GM12878 (cell line): ENCODE measurements around the gene HNRNPF. TPM values are rescaled to one million over a fixed set of nuclear protein-coding genes. Genes with fewer than 3 reads are reported as not detected.

Experiments
- ATAC-seq: fragments of 200-7000 bp; cut with Tn5 transposase; 3 replicates; pipeline ENCODE4 v1.9.1; 2020; ENCODE audit warnings: mild to moderate bottlenecking, moderate library complexity
- BruUV-seq: library from RNA; stranded (reverse); fragments of 400-500 nt; replicated peaks from 2 replicates; lab custom pipeline; 2021; lab: Mats Ljungman, UMichigan
- CTCF ChIA-PET: fragments of 300-600 bp; sonication (Branson Sonifier 250); formaldehyde crosslinking; extraction: SDS; loops from one replicate; lab custom pipeline; 2021; ENCODE audit warnings: inconsistent platforms; lab: Yijun Ruan, JAX
- POLR2A ChIA-PET: fragments of 350-600 bp; formaldehyde crosslinking; extraction: SDS; loops from one replicate; lab custom pipeline; 2021; ENCODE audit warnings: inconsistent platforms; lab: Charles Lee
- RAD21 ChIA-PET: fragments of 300-600 bp; sonication (Branson Sonifier 250); formaldehyde crosslinking; loops from one replicate; lab custom pipeline; 2023; ENCODE audit warnings: antibody characterized with exemption; ENCODE audit not compliant: unreplicated experiment; lab: Charles Lee
- SMC1A ChIA-PET: fragments of 300-600 bp; sonication (Branson Sonifier 250); formaldehyde crosslinking; loops from one replicate; lab custom pipeline; 2023; ENCODE audit not compliant: unreplicated experiment, uncharacterized antibody; lab: Charles Lee
- DNase-seq: peaks from one replicate; pipeline ENCODE4 v3.0.0-alpha.2; 2011; ENCODE audit warnings: low read depth, low spot score
- FAIRE-seq: peaks from 3 replicates; lab custom pipeline; 2011; peaks lifted over from hg19 to GRCh38; lab: Jason Lieb, UNC
- H2AFZ ChIP-seq: 2 replicates; pipeline ENCODE4 v1.6.0; 2011; ENCODE audit warnings: low read depth, low read length, control low read depth; ENCODE audit not compliant: control insufficient read depth
- H3K27ac ChIP-seq: 2 replicates; pipeline ENCODE4 v1.5.1; 2011; ENCODE audit warnings: control low read depth; ENCODE audit not compliant: control insufficient read depth, insufficient read depth
- H3K27me3 ChIP-seq, 2 experiments: replicated peaks in 1 of 2; 2 replicates each; pipeline versions ENCODE4 v1.6.0 to v1.6.1; 2011; ENCODE audit warnings: low read length in 1 of 2; ENCODE audit not compliant: control insufficient read depth in 2 of 2, insufficient read depth in 2 of 2
- H3K36me3 ChIP-seq, 2 experiments: 2 replicates each; pipeline ENCODE4 v1.5.1; 2011; ENCODE audit warnings: low read length in 1 of 2; ENCODE audit not compliant: control insufficient read depth in 2 of 2, insufficient read depth in 2 of 2
- H3K4me1 ChIP-seq: 2 replicates; pipeline ENCODE4 v1.6.1; 2011; ENCODE audit warnings: mild to moderate bottlenecking, low read length, moderate library complexity, mixed read lengths; ENCODE audit not compliant: control insufficient read depth, insufficient read depth
- H3K4me2 ChIP-seq: 2 replicates; pipeline ENCODE4 v1.6.0; 2011; ENCODE audit warnings: control low read depth; ENCODE audit not compliant: control insufficient read depth, insufficient read depth
- H3K4me3 ChIP-seq: fragments of 200-600 bp; sonication (generic); 2 replicates; pipeline ENCODE4 v1.5.1; 2016
- H3K79me2 ChIP-seq: 2 replicates; pipeline ENCODE4 v1.6.0; 2011; ENCODE audit warnings: low read length; ENCODE audit not compliant: control insufficient read depth, insufficient read depth
- H3K9ac ChIP-seq: 2 replicates; pipeline ENCODE4 v1.8.0; 2011; ENCODE audit warnings: low read length, control low read depth, mixed read lengths; ENCODE audit not compliant: control insufficient read depth, insufficient read depth
- H3K9me3 ChIP-seq: replicated peaks from 3 replicates; pipeline ENCODE4 v1.5.1; 2011; ENCODE audit warnings: mild to moderate bottlenecking, low read length; ENCODE audit not compliant: control insufficient read depth, insufficient read depth
- H4K20me1 ChIP-seq: 2 replicates; pipeline ENCODE4 v1.6.0; 2011; ENCODE audit not compliant: control insufficient read depth, insufficient read depth
- ASH2L ChIP-seq: fragments of 300-600, 200-600 bp; sonication (generic); IDR thresholded peaks from 2 replicates; pipeline ENCODE4 v1.6.1; 2017; ENCODE audit warnings: low read depth, mild to moderate bottlenecking, borderline replicate concordance
- ETV6 ChIP-seq, 2 experiments: fragments of 450-650 bp in 1 of 2; IDR thresholded peaks in 1 of 2; conservative IDR thresholded peaks in 1 of 2; 2 replicates each; pipeline ENCODE4 v1.6.1; 2014; ENCODE audit warnings: antibody characterized with exemption in 1 of 2, borderline replicate concordance in 1 of 2, low read depth in 1 of 2, mild to moderate bottlenecking in 1 of 2, moderate library complexity in 1 of 2
- NFYB ChIP-seq: IDR thresholded peaks from 2 replicates; pipeline ENCODE4 v1.6.1; 2011; ENCODE audit warnings: low read depth, mild to moderate bottlenecking, low read length, improper control_type of control experiment, moderate library complexity; ENCODE audit not compliant: insufficient read depth
- PAX8 ChIP-seq: fragments of 450-650 bp; IDR thresholded peaks from 2 replicates; pipeline ENCODE4 v1.6.1; 2017; ENCODE audit warnings: mild to moderate bottlenecking, moderate library complexity
- TAF1 ChIP-seq: IDR thresholded peaks from 2 replicates; pipeline ENCODE4 v1.6.1; 2011; ENCODE audit warnings: mild to moderate bottlenecking, low read depth, low read length, borderline replicate concordance
- ZBED1 ChIP-seq: IDR thresholded peaks from 2 replicates; pipeline ENCODE4 v1.6.1; 2016; ENCODE audit warnings: borderline replicate concordance
- ZNF622 ChIP-seq: fragments of 450-650 bp; IDR thresholded peaks from 2 replicates; pipeline ENCODE4 v1.6.1; 2017; ENCODE audit warnings: mild to moderate bottlenecking, inconsistent platforms
- WGBS: methylation state at CpG from one replicate; pipeline ENCODE4 v1.1.6; 2016; ENCODE audit warnings: low lambda C conversion rate; ENCODE audit not compliant: insufficient replicate concordance, insufficient coverage; ENCODE audit errors: missing lambda C conversion rate; 5-methylcytosine and 5-hydroxymethylcytosine counted together
- in situ Hi-C: fragments of 300-500 bp; cut with MboI; formaldehyde crosslinking; loops from 9 replicates; pipeline ENCODE4 v1.14.3; 2018; ENCODE audit warnings: mixed read lengths
- intact Hi-C: fragments of 100-400 bp; cut with micrococcal nuclease; formaldehyde crosslinking; loops from one replicate; pipeline ENCODE4 v1.14.2; 2022; ENCODE audit not compliant: unreplicated experiment
- polyA plus RNA-seq, 11 experiments: library from polyadenylated mRNA; depleted of rRNA in 4 of 11; unstranded in 6 of 11; stranded (reverse) in 5 of 11; fragments of >200 nt; fragmentation: Nextera tagmentation in 4 of 11; fragmentation: Illumina TruSeq in 1 of 11; extraction: Ambion mirVana in 4 of 11; extraction: Trizol in 1 of 11; gene quantifications; 1 replicate in 1 of 11; 2 replicates in 10 of 11; pipeline versions ENCODE4 v1.2.1 to v1.2.3, GENCODE V29; 2011 to 2016; ENCODE audit warnings: inconsistent platforms in 2 of 11, missing spikeins in 2 of 11, low read depth in 1 of 11
- total RNA-seq, 4 experiments: library from RNA; depleted of rRNA in 3 of 4; stranded (reverse); fragments of >200 nt in 3 of 4; fragmentation: Illumina TruSeq in 1 of 4; extraction: Trizol in 1 of 4; gene quantifications; 2 replicates each; pipeline versions ENCODE4 v1.2.1 to v1.2.3, GENCODE V29; 2013 to 2021
- TF ChIP-seq, protein P1 (sequence below): fragments of 450-650 bp; IDR thresholded peaks from 2 replicates; pipeline ENCODE4 v1.6.1; 2018; ENCODE audit warnings: mild to moderate bottlenecking, low read depth, moderate library complexity; ENCODE audit not compliant: partially characterized antibody
- TF ChIP-seq, protein P2 (sequence below): fragments of 450-650 bp; IDR thresholded peaks from 2 replicates; pipeline ENCODE4 v1.6.1; 2017; ENCODE audit warnings: mild to moderate bottlenecking
- TF ChIP-seq, protein P3 (sequence below): fragments of 450-650 bp; formaldehyde crosslinking; IDR thresholded peaks from 2 replicates; pipeline ENCODE4 v1.5.0; 2022; ENCODE audit warnings: mild to moderate bottlenecking, missing genetic modification characterization

HNRNPF gene
- total and polyA plus RNA-seq, 10 of the 15 experiments (the other 5 are each of a cell fraction or from before 2014, with no cell fraction given) = 156 to 373 (median 293) TPM

DNA sequence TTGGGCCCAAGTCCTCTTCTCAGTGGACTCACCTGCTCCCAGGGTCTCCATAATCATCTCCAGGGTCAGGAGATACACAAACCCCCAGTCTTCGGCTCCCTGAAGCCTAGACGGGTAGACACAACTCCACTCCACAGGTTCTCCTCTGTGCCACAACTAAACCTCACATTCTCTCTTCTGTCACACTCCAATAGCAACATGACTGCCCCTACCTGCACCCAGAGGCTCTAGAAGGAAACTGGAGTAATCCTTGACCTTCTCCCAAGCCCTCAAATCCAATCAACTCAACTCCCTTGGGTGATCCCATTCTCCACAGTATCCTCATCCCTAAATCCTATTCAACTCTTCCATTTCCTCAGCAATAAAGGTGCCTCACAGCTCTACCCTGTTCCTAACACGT lies 16.2 kb downstream of the HNRNPF start:
- H3K4me1 ChIP-seq = peaks cover 8% of the 10 kb centered on the region
- 67% methylated on average over 3 of the region's 3 CpGs for WGBS
- RAD21 ChIA-PET = no interaction called here
- H3K4me2 ChIP-seq = peak overlapping the region; percentile 20; the same call in 1 of the 2 replicates
- H3K27me3 ChIP-seq = no peaks in the 10 kb centered on the region
- FAIRE-seq = no peak
- POLR2A ChIA-PET = interaction anchor here (1.3 kb wide), 1 partner anchor 61 kb away, joined by 4 read pairs; no protein-coding TSS in a partner anchor
- peaks cover 77% of the 10 kb centered on the region for H3K79me2 ChIP-seq
- H3K9me3 ChIP-seq = no peaks in the 10 kb centered on the region
- CTCF ChIA-PET = no interaction called here
- no peak overlapping the region for H3K27ac ChIP-seq
- intact Hi-C loops = loop anchor here (10.0 kb wide), 1 partner anchor 758 kb away; the partner anchor contains the start of gene ZNF33B
- no peak overlapping the region for H3K9ac ChIP-seq
- H4K20me1 ChIP-seq = peaks cover 20% of the 10 kb centered on the region
- peaks cover 26 to 37% of the 10 kb centered on the region in 2 experiments for H3K36me3 ChIP-seq
- ATAC-seq = no peak
- TF ChIP-seq, protein P1, sequence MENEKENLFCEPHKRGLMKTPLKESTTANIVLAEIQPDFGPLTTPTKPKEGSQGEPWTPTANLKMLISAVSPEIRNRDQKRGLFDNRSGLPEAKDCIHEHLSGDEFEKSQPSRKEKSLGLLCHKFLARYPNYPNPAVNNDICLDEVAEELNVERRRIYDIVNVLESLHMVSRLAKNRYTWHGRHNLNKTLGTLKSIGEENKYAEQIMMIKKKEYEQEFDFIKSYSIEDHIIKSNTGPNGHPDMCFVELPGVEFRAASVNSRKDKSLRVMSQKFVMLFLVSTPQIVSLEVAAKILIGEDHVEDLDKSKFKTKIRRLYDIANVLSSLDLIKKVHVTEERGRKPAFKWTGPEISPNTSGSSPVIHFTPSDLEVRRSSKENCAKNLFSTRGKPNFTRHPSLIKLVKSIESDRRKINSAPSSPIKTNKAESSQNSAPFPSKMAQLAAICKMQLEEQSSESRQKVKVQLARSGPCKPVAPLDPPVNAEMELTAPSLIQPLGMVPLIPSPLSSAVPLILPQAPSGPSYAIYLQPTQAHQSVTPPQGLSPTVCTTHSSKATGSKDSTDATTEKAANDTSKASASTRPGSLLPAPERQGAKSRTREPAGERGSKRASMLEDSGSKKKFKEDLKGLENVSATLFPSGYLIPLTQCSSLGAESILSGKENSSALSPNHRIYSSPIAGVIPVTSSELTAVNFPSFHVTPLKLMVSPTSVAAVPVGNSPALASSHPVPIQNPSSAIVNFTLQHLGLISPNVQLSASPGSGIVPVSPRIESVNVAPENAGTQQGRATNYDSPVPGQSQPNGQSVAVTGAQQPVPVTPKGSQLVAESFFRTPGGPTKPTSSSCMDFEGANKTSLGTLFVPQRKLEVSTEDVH = no peak
- TF ChIP-seq, protein P2, sequence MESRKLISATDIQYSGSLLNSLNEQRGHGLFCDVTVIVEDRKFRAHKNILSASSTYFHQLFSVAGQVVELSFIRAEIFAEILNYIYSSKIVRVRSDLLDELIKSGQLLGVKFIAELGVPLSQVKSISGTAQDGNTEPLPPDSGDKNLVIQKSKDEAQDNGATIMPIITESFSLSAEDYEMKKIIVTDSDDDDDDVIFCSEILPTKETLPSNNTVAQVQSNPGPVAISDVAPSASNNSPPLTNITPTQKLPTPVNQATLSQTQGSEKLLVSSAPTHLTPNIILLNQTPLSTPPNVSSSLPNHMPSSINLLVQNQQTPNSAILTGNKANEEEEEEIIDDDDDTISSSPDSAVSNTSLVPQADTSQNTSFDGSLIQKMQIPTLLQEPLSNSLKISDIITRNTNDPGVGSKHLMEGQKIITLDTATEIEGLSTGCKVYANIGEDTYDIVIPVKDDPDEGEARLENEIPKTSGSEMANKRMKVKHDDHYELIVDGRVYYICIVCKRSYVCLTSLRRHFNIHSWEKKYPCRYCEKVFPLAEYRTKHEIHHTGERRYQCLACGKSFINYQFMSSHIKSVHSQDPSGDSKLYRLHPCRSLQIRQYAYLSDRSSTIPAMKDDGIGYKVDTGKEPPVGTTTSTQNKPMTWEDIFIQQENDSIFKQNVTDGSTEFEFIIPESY = no peak
- TF ChIP-seq NFYB = no peak
- no peak for TF ChIP-seq PAX8
- TF ChIP-seq TAF1 = no peak
- TF ChIP-seq ASH2L = no peak
- TF ChIP-seq ETV6 (conservative IDR thresholded peaks at IDR 0.05 in 1 of 2, IDR thresholded peaks at IDR 0.05 in 1 of 2; ENCODE audit: borderline replicate concordance in 1 of 2, low read depth in 1 of 2) = no peak
- no peak for TF ChIP-seq ZBED1
- no peak for TF ChIP-seq ZNF622
- TF ChIP-seq, protein P3, sequence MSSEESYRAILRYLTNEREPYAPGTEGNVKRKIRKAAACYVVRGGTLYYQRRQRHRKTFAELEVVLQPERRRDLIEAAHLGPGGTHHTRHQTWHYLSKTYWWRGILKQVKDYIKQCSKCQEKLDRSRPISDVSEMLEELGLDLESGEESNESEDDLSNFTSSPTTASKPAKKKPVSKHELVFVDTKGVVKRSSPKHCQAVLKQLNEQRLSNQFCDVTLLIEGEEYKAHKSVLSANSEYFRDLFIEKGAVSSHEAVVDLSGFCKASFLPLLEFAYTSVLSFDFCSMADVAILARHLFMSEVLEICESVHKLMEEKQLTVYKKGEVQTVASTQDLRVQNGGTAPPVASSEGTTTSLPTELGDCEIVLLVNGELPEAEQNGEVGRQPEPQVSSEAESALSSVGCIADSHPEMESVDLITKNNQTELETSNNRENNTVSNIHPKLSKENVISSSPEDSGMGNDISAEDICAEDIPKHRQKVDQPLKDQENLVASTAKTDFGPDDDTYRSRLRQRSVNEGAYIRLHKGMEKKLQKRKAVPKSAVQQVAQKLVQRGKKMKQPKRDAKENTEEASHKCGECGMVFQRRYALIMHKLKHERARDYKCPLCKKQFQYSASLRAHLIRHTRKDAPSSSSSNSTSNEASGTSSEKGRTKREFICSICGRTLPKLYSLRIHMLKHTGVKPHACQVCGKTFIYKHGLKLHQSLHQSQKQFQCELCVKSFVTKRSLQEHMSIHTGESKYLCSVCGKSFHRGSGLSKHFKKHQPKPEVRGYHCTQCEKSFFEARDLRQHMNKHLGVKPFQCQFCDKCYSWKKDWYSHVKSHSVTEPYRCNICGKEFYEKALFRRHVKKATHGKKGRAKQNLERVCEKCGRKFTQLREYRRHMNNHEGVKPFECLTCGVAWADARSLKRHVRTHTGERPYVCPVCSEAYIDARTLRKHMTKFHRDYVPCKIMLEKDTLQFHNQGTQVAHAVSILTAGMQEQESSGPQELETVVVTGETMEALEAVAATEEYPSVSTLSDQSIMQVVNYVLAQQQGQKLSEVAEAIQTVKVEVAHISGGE (CRISPR knock-in tag) = no peak
- no peak overlapping the region for H3K4me3 ChIP-seq
- DNase-seq = no peak
- SMC1A ChIA-PET = interaction anchor here (1.0 kb wide), 1 partner anchor 60 kb away, joined by 3 read pairs; no protein-coding TSS in a partner anchor
- in situ Hi-C loops = loop anchor here (25.0 kb wide), 2 partner anchors 105 to 605 kb away; partner anchors contain the start of gene BMS1
- no TSS peak for BruUV-seq
- H2AFZ ChIP-seq = no peak overlapping the region
